GM21825 (cell line): ENCODE data around the gene UBR2.
"Not testable (repeated sequence)": the region's sequence is repeated elsewhere in the genome, so short reads cannot be mapped to it uniquely, and the experiment has no call there.

ENCODE experiments used
- ATAC-seq: cut with Tn5 transposase; IDR thresholded peaks from one replicate; pipeline ENCODE4 v1.9.1; 2021; ENCODE audit warnings: mild to moderate bottlenecking, moderate library complexity; ENCODE audit not compliant: unreplicated experiment

UBR2 gene

GRCh38 chr6:42616716-42617115 lies 52.9 kb downstream of the UBR2 start:
- no peak for ATAC-seq

- no peak for ATAC-seq
Observed at GRCh38 chr6:42618105-42618504, 54.3 kb downstream of the UBR2 start.

GRCh38 chr6:42618686-42619085 lies 54.9 kb downstream of the UBR2 start:
- ATAC-seq = no peak

- no peak for ATAC-seq
Observed at GRCh38 chr6:42619963-42620362, 56.1 kb downstream of the UBR2 start.

- no peak for ATAC-seq
Observed at GRCh38 chr6:42624601-42625000, 60.8 kb downstream of the UBR2 start.

GRCh38 chr6:42627044-42627443 lies 63.2 kb downstream of the UBR2 start:
- ATAC-seq = no peak

GRCh38 chr6:42627674-42628073 lies 63.8 kb downstream of the UBR2 start:
- no peak for ATAC-seq

- no peak for ATAC-seq
Observed at GRCh38 chr6:42628604-42629003, 64.8 kb downstream of the UBR2 start.

GRCh38 chr6:42629845-42630244 lies 66.0 kb downstream of the UBR2 start:
- ATAC-seq = no peak

GRCh38 chr6:42637681-42638080 lies 73.9 kb downstream of the UBR2 start:
- no peak for ATAC-seq

GRCh38 chr6:42642794-42643193 lies 79.0 kb downstream of the UBR2 start:
- no peak for ATAC-seq

- ATAC-seq = no peak
Observed at GRCh38 chr6:42644211-42644610, 80.4 kb downstream of the UBR2 start.

GRCh38 chr6:42652024-42652746 lies 88.4 kb downstream of the UBR2 start:
- no peak for ATAC-seq

GRCh38 chr6:42653851-42654250 lies 90.0 kb downstream of the UBR2 start:
- no peak for ATAC-seq

GRCh38 chr6:42659806-42660205 lies 96.0 kb downstream of the UBR2 start:
- ATAC-seq = no peak

GRCh38 chr6:42661540-42662153 lies 97.8 kb downstream of the UBR2 start:
- ATAC-seq = no peak

GRCh38 chr6:42664718-42665117 lies 100.9 kb downstream of the UBR2 start:
- no peak for ATAC-seq

GRCh38 chr6:42674368-42674767 lies 110.5 kb downstream of the UBR2 start:
- ATAC-seq = not testable (repeated sequence)

- ATAC-seq = no peak
Observed at GRCh38 chr6:42674780-42675179, 111.0 kb downstream of the UBR2 start.

GRCh38 chr6:42679358-42679757 lies 115.5 kb downstream of the UBR2 start:
- ATAC-seq = no peak

- ATAC-seq = no peak
Observed at GRCh38 chr6:42688281-42688680, 124.5 kb downstream of the UBR2 start.

- no peak for ATAC-seq
Observed at GRCh38 chr6:42689371-42689770, 125.5 kb downstream of the UBR2 start.
